ENCODE results near the gene FOXL3. TPM values are rescaled to one million over a fixed set of nuclear protein-coding genes. Genes with fewer than 3 reads are reported as not detected.

The FOXL3 gene
- total RNA-seq, 2 experiments from 2014 or later = not detected

- ChIA-PET POLR2A (no interaction called here), CTCF (no interaction called here)
- no peaks in the 10 kb centered on the region for H3K4me1 Mint-ChIP-seq (ENCODE audit: low read depth)
- Histone ChIP-seq H3K4me1 (ENCODE audit: insufficient read depth, low read length) (no peaks in the 10 kb centered on the region), H3K36me3 (ENCODE audit: insufficient read depth, low read length) (no peaks in the 10 kb centered on the region), H3K4me3 (ENCODE audit: low read length) (no peak overlapping the region), H3K27ac (ENCODE audit: low read depth in 1 of 2, low read length in 2 of 2) (no peak overlapping the region), H3K9me3 (ENCODE audit: control insufficient read depth in 1 of 2, insufficient read depth in 1 of 2, low read length in 2 of 2) (no peaks in the 10 kb centered on the region), H3K27me3 (ENCODE audit: control insufficient read depth in 1 of 2, insufficient read depth in 2 of 2, low read length in 2 of 2) (no peaks in the 10 kb centered on the region)
- no peak for DNase-seq
- H3K4me3 Mint-ChIP-seq = no peak overlapping the region
- TF ChIP-seq, protein P1, sequence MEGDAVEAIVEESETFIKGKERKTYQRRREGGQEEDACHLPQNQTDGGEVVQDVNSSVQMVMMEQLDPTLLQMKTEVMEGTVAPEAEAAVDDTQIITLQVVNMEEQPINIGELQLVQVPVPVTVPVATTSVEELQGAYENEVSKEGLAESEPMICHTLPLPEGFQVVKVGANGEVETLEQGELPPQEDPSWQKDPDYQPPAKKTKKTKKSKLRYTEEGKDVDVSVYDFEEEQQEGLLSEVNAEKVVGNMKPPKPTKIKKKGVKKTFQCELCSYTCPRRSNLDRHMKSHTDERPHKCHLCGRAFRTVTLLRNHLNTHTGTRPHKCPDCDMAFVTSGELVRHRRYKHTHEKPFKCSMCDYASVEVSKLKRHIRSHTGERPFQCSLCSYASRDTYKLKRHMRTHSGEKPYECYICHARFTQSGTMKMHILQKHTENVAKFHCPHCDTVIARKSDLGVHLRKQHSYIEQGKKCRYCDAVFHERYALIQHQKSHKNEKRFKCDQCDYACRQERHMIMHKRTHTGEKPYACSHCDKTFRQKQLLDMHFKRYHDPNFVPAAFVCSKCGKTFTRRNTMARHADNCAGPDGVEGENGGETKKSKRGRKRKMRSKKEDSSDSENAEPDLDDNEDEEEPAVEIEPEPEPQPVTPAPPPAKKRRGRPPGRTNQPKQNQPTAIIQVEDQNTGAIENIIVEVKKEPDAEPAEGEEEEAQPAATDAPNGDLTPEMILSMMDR (IDR thresholded peaks at IDR 0.05) = no peak
- intact Hi-C loops (cut with DNase I, micrococcal nuclease) = no loop called here
- H3K9me3 Mint-ChIP-seq = no peaks in the 10 kb centered on the region
- no peak overlapping the region for H3K27ac Mint-ChIP-seq
- H3K27me3 Mint-ChIP-seq = no peaks in the 10 kb centered on the region
- H3K36me3 Mint-ChIP-seq (ENCODE audit: low read depth) = no peaks in the 10 kb centered on the region
- no peak for ATAC-seq (ENCODE audit: poor library complexity)
Observed at GRCh38 chr7:253581-254336, 36.2 kb upstream of the FOXL3 start.

GRCh38 chr7:254337-255037, 35.5 kb upstream of the FOXL3 start:
- Histone ChIP-seq H3K27me3 (ENCODE audit: control insufficient read depth in 1 of 2, insufficient read depth in 2 of 2, low read length in 2 of 2) (no peaks in the 10 kb centered on the region), H3K36me3 (ENCODE audit: insufficient read depth, low read length) (no peaks in the 10 kb centered on the region), H3K9me3 (ENCODE audit: control insufficient read depth in 1 of 2, insufficient read depth in 1 of 2, low read length in 2 of 2) (no peaks in the 10 kb centered on the region), H3K4me1 (ENCODE audit: insufficient read depth, low read length) (no peaks in the 10 kb centered on the region), H3K4me3 (ENCODE audit: low read length) (no peak overlapping the region), H3K27ac (ENCODE audit: low read depth in 1 of 2, low read length in 2 of 2) (no peak overlapping the region)
- ATAC-seq (ENCODE audit: poor library complexity) (no peak), DNase-seq (no peak)
- Mint-ChIP-seq H3K36me3 (ENCODE audit: low read depth) (no peaks in the 10 kb centered on the region), H3K9me3 (no peaks in the 10 kb centered on the region), H3K27ac (no peak overlapping the region), H3K27me3 (no peaks in the 10 kb centered on the region), H3K4me3 (no peak overlapping the region), H3K4me1 (ENCODE audit: low read depth) (no peaks in the 10 kb centered on the region)
- CTCF ChIA-PET = no interaction called here
- TF ChIP-seq, protein P1 (IDR thresholded peaks at IDR 0.05) = no peak
- POLR2A ChIA-PET = no interaction called here
- intact Hi-C loops (cut with DNase I, micrococcal nuclease) = no loop called here

DNA sequence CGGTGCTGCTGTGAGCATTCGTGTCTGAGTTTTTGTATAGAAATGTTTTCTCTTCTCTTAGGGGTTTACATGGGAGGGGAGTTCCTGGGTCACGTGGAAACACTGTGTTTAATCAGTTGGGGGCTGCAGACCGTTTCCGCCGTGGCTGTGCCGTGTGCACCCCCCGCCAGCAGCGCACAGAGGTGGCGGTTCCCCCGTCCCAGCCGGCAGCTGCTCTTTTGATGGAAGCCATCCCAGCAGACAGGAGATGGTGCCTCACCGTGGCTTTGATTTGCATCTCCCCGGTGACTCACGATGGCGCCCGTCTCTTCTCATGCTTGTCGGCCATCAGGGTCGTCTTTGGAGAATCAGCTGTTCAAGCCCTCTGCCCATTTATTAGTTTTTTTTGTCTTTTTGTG, 34.9 kb upstream of the FOXL3 start:
- Histone ChIP-seq H3K9me3 (ENCODE audit: control insufficient read depth in 1 of 2, insufficient read depth in 1 of 2, low read length in 2 of 2) (no peaks in the 10 kb centered on the region), H3K27me3 (ENCODE audit: control insufficient read depth in 1 of 2, insufficient read depth in 2 of 2, low read length in 2 of 2) (no peaks in the 10 kb centered on the region), H3K4me1 (ENCODE audit: insufficient read depth, low read length) (no peaks in the 10 kb centered on the region), H3K4me3 (ENCODE audit: low read length) (no peak overlapping the region), H3K27ac (ENCODE audit: low read depth in 1 of 2, low read length in 2 of 2) (no peak overlapping the region), H3K36me3 (ENCODE audit: insufficient read depth, low read length) (no peaks in the 10 kb centered on the region)
- no peak overlapping the region for H3K4me3 Mint-ChIP-seq
- H3K4me1 Mint-ChIP-seq (ENCODE audit: low read depth) = no peaks in the 10 kb centered on the region
- ChIA-PET CTCF (no interaction called here), POLR2A (no interaction called here)
- ATAC-seq (ENCODE audit: poor library complexity) = no peak
- no peak for DNase-seq
- H3K9me3 Mint-ChIP-seq = no peaks in the 10 kb centered on the region
- H3K27ac Mint-ChIP-seq = no peak overlapping the region
- no peaks in the 10 kb centered on the region for H3K27me3 Mint-ChIP-seq
- H3K36me3 Mint-ChIP-seq (ENCODE audit: low read depth) = no peaks in the 10 kb centered on the region
- intact Hi-C loops (cut with DNase I, micrococcal nuclease) = no loop called here
- TF ChIP-seq, protein P1 (IDR thresholded peaks at IDR 0.05) = no peak
